Lower leg skin (tissue), 3 donors: Measurements from ENCODE around the gene KRTAP4-9.

Experiments used
- CTCF ChIP-seq, 3 donors: fragments of 450-650 bp; IDR thresholded peaks; one replicate each; pipeline ENCODE4 v1.5.1; 2016; ENCODE audit warnings: antibody characterized with exemption in 3 of 3, mild to moderate bottlenecking in 3 of 3, moderate library complexity in 2 of 3
- POLR2A ChIP-seq, 2 donors: fragments of 450-650 bp; IDR thresholded peaks; one replicate each; pipeline ENCODE4 v1.6.1; 2016 to 2017; ENCODE audit warnings: antibody characterized with exemption in 2 of 2, mild to moderate bottlenecking in 1 of 2, moderate library complexity in 1 of 2

GRCh38 chr17:41058741-41059140 is 46.4 kb upstream of the KRTAP4-9 start:
- TF ChIP-seq CTCF (IDR thresholded peaks at IDR 0.05) (no peak), POLR2A (IDR thresholded peaks at IDR 0.05) (no peak)
